ENCODE results near the gene RAB9A. TPM values are rescaled to one million over a fixed set of nuclear protein-coding genes. Genes with fewer than 3 reads are reported as not detected.

RAB9A gene
- total RNA-seq, 1 donor from 2014 or later = 34.2 TPM

DNA sequence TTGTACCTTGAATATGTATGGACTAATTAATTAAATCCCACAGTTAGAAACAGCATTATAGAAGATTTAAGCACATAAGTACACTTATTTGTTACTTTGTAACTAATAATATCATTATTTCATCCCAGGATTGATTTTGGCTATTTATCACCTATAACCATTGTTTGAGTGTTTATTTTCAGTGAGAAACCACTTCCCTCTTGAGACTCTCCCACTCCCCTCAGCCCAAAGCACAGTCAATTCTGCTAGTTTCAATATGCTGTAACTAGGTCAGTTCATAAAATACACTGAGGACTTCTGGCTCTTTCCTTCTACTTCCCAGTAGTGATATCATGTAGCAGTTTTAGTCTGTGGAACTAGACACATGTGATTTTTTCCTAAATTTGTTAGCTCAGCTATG lies 61.9 kb downstream of the RAB9A start:
- no peak overlapping the region for H2AFZ ChIP-seq (ENCODE audit: low read depth, low read length)
- FAIRE-seq = peak; percentile 81
- no peaks in the 10 kb centered on the region for H3K79me2 ChIP-seq (ENCODE audit: insufficient read depth, low read length)
- H3K27ac Mint-ChIP-seq (ENCODE audit: unreplicated experiment) = no peak overlapping the region
- no peak for DNase-seq (ENCODE audit: low read depth)
- H4K20me1 ChIP-seq (ENCODE audit: insufficient read depth, low read length) = no peaks in the 10 kb centered on the region
- H3K27ac ChIP-seq (ENCODE audit: low read depth, low read length) = no peak overlapping the region
- H3K4me3 ChIP-seq (ENCODE audit: insufficient read depth, low read depth, low read length) = no peak overlapping the region
- peaks cover 5% of the 10 kb centered on the region for H3K4me1 Mint-ChIP-seq (ENCODE audit: low read depth, unreplicated experiment)
- TF ChIP-seq, protein P1, sequence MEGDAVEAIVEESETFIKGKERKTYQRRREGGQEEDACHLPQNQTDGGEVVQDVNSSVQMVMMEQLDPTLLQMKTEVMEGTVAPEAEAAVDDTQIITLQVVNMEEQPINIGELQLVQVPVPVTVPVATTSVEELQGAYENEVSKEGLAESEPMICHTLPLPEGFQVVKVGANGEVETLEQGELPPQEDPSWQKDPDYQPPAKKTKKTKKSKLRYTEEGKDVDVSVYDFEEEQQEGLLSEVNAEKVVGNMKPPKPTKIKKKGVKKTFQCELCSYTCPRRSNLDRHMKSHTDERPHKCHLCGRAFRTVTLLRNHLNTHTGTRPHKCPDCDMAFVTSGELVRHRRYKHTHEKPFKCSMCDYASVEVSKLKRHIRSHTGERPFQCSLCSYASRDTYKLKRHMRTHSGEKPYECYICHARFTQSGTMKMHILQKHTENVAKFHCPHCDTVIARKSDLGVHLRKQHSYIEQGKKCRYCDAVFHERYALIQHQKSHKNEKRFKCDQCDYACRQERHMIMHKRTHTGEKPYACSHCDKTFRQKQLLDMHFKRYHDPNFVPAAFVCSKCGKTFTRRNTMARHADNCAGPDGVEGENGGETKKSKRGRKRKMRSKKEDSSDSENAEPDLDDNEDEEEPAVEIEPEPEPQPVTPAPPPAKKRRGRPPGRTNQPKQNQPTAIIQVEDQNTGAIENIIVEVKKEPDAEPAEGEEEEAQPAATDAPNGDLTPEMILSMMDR (IDR thresholded peaks at IDR 0.05; ENCODE audit: insufficient read depth, low read depth, low read length) = no peak
- no peak for TF ChIP-seq EZH2 (IDR thresholded peaks at IDR 0.05; ENCODE audit: insufficient read depth, low read length)
- peaks cover 4% of the 10 kb centered on the region for H3K36me3 ChIP-seq (ENCODE audit: insufficient read depth, low read length)
- no peaks in the 10 kb centered on the region for H3K36me3 Mint-ChIP-seq (ENCODE audit: low read depth, unreplicated experiment)
- no peak overlapping the region for H3K9ac ChIP-seq (ENCODE audit: low read length)
- H3K9me3 ChIP-seq (ENCODE audit: insufficient read depth, low read depth, low read length) = no peaks in the 10 kb centered on the region
- H3K4me2 ChIP-seq (ENCODE audit: low read length) = no peak overlapping the region
- H3K4me3 Mint-ChIP-seq (ENCODE audit: unreplicated experiment) = no peak overlapping the region
- H3K4me1 ChIP-seq (ENCODE audit: insufficient read depth, low read length) = no peaks in the 10 kb centered on the region
- H3K27me3 Mint-ChIP-seq (ENCODE audit: low read depth, unreplicated experiment) = no peaks in the 10 kb centered on the region
- no peaks in the 10 kb centered on the region for H3K27me3 ChIP-seq (ENCODE audit: insufficient read depth, low read length)
- H3K9me3 Mint-ChIP-seq (ENCODE audit: unreplicated experiment) = no peaks in the 10 kb centered on the region

- Histone ChIP-seq H3K79me2 (ENCODE audit: insufficient read depth, low read length) (no peaks in the 10 kb centered on the region), H3K4me2 (ENCODE audit: low read length) (no peak overlapping the region), H3K27me3 (ENCODE audit: insufficient read depth, low read length) (no peaks in the 10 kb centered on the region), H3K9me3 (ENCODE audit: insufficient read depth, low read depth, low read length) (no peaks in the 10 kb centered on the region), H2AFZ (ENCODE audit: low read depth, low read length) (no peak overlapping the region), H3K27ac (ENCODE audit: low read depth, low read length) (no peak overlapping the region), H3K4me1 (ENCODE audit: insufficient read depth, low read length) (no peaks in the 10 kb centered on the region), H4K20me1 (ENCODE audit: insufficient read depth, low read length) (no peaks in the 10 kb centered on the region), H3K4me3 (ENCODE audit: insufficient read depth, low read depth, low read length) (no peak overlapping the region), H3K9ac (ENCODE audit: low read length) (no peak overlapping the region), H3K36me3 (ENCODE audit: insufficient read depth, low read length) (peaks cover 4% of the 10 kb centered on the region)
- H3K36me3 Mint-ChIP-seq (ENCODE audit: low read depth, unreplicated experiment) = no peaks in the 10 kb centered on the region
- TF ChIP-seq, protein P1 (IDR thresholded peaks at IDR 0.05; ENCODE audit: insufficient read depth, low read depth, low read length) = no peak
- no peak for TF ChIP-seq EZH2 (IDR thresholded peaks at IDR 0.05; ENCODE audit: insufficient read depth, low read length)
- no peak overlapping the region for H3K27ac Mint-ChIP-seq (ENCODE audit: unreplicated experiment)
- FAIRE-seq = peak; percentile 70
- H3K4me1 Mint-ChIP-seq (ENCODE audit: low read depth, unreplicated experiment) = peaks cover 5% of the 10 kb centered on the region
- no peak overlapping the region for H3K4me3 Mint-ChIP-seq (ENCODE audit: unreplicated experiment)
- DNase-seq (ENCODE audit: low read depth) = no peak
- no peaks in the 10 kb centered on the region for H3K27me3 Mint-ChIP-seq (ENCODE audit: low read depth, unreplicated experiment)
- no peaks in the 10 kb centered on the region for H3K9me3 Mint-ChIP-seq (ENCODE audit: unreplicated experiment)
Measured at GRCh38 chrX:13752141-13752540, 63.2 kb downstream of the RAB9A start.

GRCh38 chrX:13752646-13753045 lies 63.7 kb downstream of the RAB9A start:
- Histone ChIP-seq H3K79me2 (ENCODE audit: insufficient read depth, low read length) (no peaks in the 10 kb centered on the region), H3K27me3 (ENCODE audit: insufficient read depth, low read length) (no peaks in the 10 kb centered on the region), H4K20me1 (ENCODE audit: insufficient read depth, low read length) (no peaks in the 10 kb centered on the region), H3K4me2 (ENCODE audit: low read length) (no peak overlapping the region), H3K4me3 (ENCODE audit: insufficient read depth, low read depth, low read length) (no peak overlapping the region), H3K4me1 (ENCODE audit: insufficient read depth, low read length) (no peaks in the 10 kb centered on the region), H3K9ac (ENCODE audit: low read length) (no peak overlapping the region), H3K9me3 (ENCODE audit: insufficient read depth, low read depth, low read length) (no peaks in the 10 kb centered on the region), H3K27ac (ENCODE audit: low read depth, low read length) (no peak overlapping the region), H2AFZ (ENCODE audit: low read depth, low read length) (no peak overlapping the region), H3K36me3 (ENCODE audit: insufficient read depth, low read length) (peaks cover 6% of the 10 kb centered on the region)
- DNase-seq (ENCODE audit: low read depth) = no peak
- no peaks in the 10 kb centered on the region for H3K27me3 Mint-ChIP-seq (ENCODE audit: low read depth, unreplicated experiment)
- FAIRE-seq = peak; percentile 37
- H3K27ac Mint-ChIP-seq (ENCODE audit: unreplicated experiment) = no peak overlapping the region
- H3K36me3 Mint-ChIP-seq (ENCODE audit: low read depth, unreplicated experiment) = no peaks in the 10 kb centered on the region
- TF ChIP-seq, protein P1 (IDR thresholded peaks at IDR 0.05; ENCODE audit: insufficient read depth, low read depth, low read length) = no peak
- TF ChIP-seq EZH2 (IDR thresholded peaks at IDR 0.05; ENCODE audit: insufficient read depth, low read length) = no peak
- no peak overlapping the region for H3K4me3 Mint-ChIP-seq (ENCODE audit: unreplicated experiment)
- H3K4me1 Mint-ChIP-seq (ENCODE audit: low read depth, unreplicated experiment) = peaks cover 5% of the 10 kb centered on the region
- H3K9me3 Mint-ChIP-seq (ENCODE audit: unreplicated experiment) = no peaks in the 10 kb centered on the region
